ENCODE data around the gene CD207.

Gene CD207

DNA sequence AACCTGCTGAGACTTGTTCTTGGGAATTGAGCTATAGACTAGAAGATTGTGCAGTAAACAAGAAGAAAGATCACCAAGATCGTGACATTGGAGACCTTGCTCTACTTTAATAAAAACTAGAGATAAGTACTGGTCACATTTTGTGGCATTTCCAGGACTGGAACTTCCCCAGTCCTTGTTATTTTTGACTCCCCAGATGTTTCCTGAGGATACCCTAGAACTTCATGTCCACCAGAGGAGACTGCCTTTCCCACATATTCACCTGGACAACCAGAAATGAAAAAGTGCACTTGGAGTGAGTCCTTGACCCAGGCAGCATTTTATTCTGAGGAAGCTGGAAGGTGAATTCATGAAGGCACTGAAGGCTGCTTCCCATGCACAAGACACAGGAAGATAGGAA, 5.7 kb downstream of the CD207 start:
- Histone ChIP-seq H3K36me3 (ENCODE audit: control insufficient read depth, insufficient read depth, low read length) (no peaks in the 10 kb centered on the region), H3K9me3 (ENCODE audit: control insufficient read depth, low read length) (no peaks in the 10 kb centered on the region), H3K27me3 (ENCODE audit: control insufficient read depth, insufficient read depth, low read length) (no peaks in the 10 kb centered on the region), H3K79me2 (no peaks in the 10 kb centered on the region), H3K4me3 (ENCODE audit: low read depth, low read length) (no peak overlapping the region), H2AFZ (no peak overlapping the region), H3K4me1 (no peaks in the 10 kb centered on the region), H3K4me2 (ENCODE audit: low read length) (no peak overlapping the region), H3K27ac (no peak overlapping the region), H3K9ac (no peak overlapping the region)
- TF ChIP-seq, protein P1, sequence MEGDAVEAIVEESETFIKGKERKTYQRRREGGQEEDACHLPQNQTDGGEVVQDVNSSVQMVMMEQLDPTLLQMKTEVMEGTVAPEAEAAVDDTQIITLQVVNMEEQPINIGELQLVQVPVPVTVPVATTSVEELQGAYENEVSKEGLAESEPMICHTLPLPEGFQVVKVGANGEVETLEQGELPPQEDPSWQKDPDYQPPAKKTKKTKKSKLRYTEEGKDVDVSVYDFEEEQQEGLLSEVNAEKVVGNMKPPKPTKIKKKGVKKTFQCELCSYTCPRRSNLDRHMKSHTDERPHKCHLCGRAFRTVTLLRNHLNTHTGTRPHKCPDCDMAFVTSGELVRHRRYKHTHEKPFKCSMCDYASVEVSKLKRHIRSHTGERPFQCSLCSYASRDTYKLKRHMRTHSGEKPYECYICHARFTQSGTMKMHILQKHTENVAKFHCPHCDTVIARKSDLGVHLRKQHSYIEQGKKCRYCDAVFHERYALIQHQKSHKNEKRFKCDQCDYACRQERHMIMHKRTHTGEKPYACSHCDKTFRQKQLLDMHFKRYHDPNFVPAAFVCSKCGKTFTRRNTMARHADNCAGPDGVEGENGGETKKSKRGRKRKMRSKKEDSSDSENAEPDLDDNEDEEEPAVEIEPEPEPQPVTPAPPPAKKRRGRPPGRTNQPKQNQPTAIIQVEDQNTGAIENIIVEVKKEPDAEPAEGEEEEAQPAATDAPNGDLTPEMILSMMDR (IDR thresholded peaks at IDR 0.05) = no peak

GRCh38 chr2:70828914-70829824, 6.4 kb downstream of the CD207 start:
- H3K4me2 ChIP-seq (ENCODE audit: low read length) = no peak overlapping the region
- no peaks in the 10 kb centered on the region for H3K27me3 ChIP-seq (ENCODE audit: control insufficient read depth, insufficient read depth, low read length)
- no peaks in the 10 kb centered on the region for H3K79me2 ChIP-seq
- no peak overlapping the region for H3K27ac ChIP-seq
- no peak overlapping the region for H3K9ac ChIP-seq
- TF ChIP-seq, protein P1 (IDR thresholded peaks at IDR 0.05) = no peak
- no peak overlapping the region for H3K4me3 ChIP-seq (ENCODE audit: low read depth, low read length)
- no peak overlapping the region for H2AFZ ChIP-seq
- H3K9me3 ChIP-seq (ENCODE audit: control insufficient read depth, low read length) = no peaks in the 10 kb centered on the region
- H3K4me1 ChIP-seq = no peaks in the 10 kb centered on the region
- H3K36me3 ChIP-seq (ENCODE audit: control insufficient read depth, insufficient read depth, low read length) = no peaks in the 10 kb centered on the region

- no peaks in the 10 kb centered on the region for H3K4me1 ChIP-seq
- no peak overlapping the region for H2AFZ ChIP-seq
- H3K36me3 ChIP-seq (ENCODE audit: control insufficient read depth, insufficient read depth, low read length) = no peaks in the 10 kb centered on the region
- no peaks in the 10 kb centered on the region for H3K9me3 ChIP-seq (ENCODE audit: control insufficient read depth, low read length)
- H3K79me2 ChIP-seq = no peaks in the 10 kb centered on the region
- TF ChIP-seq, protein P1 (IDR thresholded peaks at IDR 0.05) = no peak
- H3K4me2 ChIP-seq (ENCODE audit: low read length) = no peak overlapping the region
- H3K9ac ChIP-seq = no peak overlapping the region
- no peak overlapping the region for H3K4me3 ChIP-seq (ENCODE audit: low read depth, low read length)
- H3K27ac ChIP-seq = no peak overlapping the region
- no peaks in the 10 kb centered on the region for H3K27me3 ChIP-seq (ENCODE audit: control insufficient read depth, insufficient read depth, low read length)
Measured at GRCh38 chr2:70828115-70828514, 7.5 kb downstream of the CD207 start.

- Histone ChIP-seq H3K9me3 (ENCODE audit: control insufficient read depth, low read length) (no peaks in the 10 kb centered on the region), H3K4me1 (no peaks in the 10 kb centered on the region), H3K4me2 (ENCODE audit: low read length) (no peak overlapping the region), H3K27me3 (ENCODE audit: control insufficient read depth, insufficient read depth, low read length) (no peaks in the 10 kb centered on the region), H2AFZ (no peak overlapping the region), H3K4me3 (ENCODE audit: low read depth, low read length) (no peak overlapping the region), H3K79me2 (no peaks in the 10 kb centered on the region), H3K27ac (no peak overlapping the region), H3K9ac (no peak overlapping the region), H3K36me3 (ENCODE audit: control insufficient read depth, insufficient read depth, low read length) (no peaks in the 10 kb centered on the region)
- TF ChIP-seq, protein P1 (IDR thresholded peaks at IDR 0.05) = no peak
Measured at GRCh38 chr2:70827388-70827787, 8.2 kb downstream of the CD207 start.
